SK-N-SH (cell line): ENCODE data around the gene AGMO. TPM values are rescaled to one million over a fixed set of nuclear protein-coding genes. Genes with fewer than 3 reads are reported as not detected.

Experiments used
- CTCF ChIA-PET: fragments of 300-600, 350-600 bp; formaldehyde crosslinking; extraction: SDS; loops from one replicate; lab custom pipeline; 2021; lab: Yijun Ruan, JAX
- POLR2A ChIA-PET: fragments of 350-600 bp; sonication (Branson Sonifier 250); formaldehyde crosslinking; extraction: SDS; loops from one replicate; lab custom pipeline; 2020; ENCODE audit warnings: antibody characterized with exemption, inconsistent platforms; lab: Yijun Ruan, JAX
- DNase-seq: peaks from one replicate; pipeline ENCODE4 v3.0.0; 2012
- H2AFZ ChIP-seq: fragments of 200-600 bp; sonication (generic); 2 replicates; pipeline ENCODE4 v1.8.1; 2016; ENCODE audit warnings: antibody characterized with exemption, mild to moderate bottlenecking, low read depth
- H3F3A ChIP-seq: fragments of 200-600 bp; sonication (generic); replicated peaks from 2 replicates; pipeline ENCODE3; 2016; ENCODE audit warnings: antibody characterized with exemption, mild to moderate bottlenecking; ENCODE audit not compliant: insufficient read depth
- H3K27ac ChIP-seq, 2 experiments: fragments of 200-500 bp in 1 of 2; fragments of 200-600 bp in 1 of 2; sonication (Bioruptor generic) in 1 of 2; sonication (generic), shearing (Covaris generic) in 1 of 2; 2 replicates each; pipeline versions ENCODE4 v1.5.1 to v1.6.1; 2014 to 2016; ENCODE audit warnings: low read depth in 2 of 2, inconsistent platforms in 1 of 2, low read length in 1 of 2, mild to moderate bottlenecking in 1 of 2, mixed read lengths in 1 of 2
- H3K27me3 ChIP-seq: fragments of 200-600 bp; sonication (generic), shearing (Covaris generic); 2 replicates; pipeline ENCODE4 v1.6.1; 2016; ENCODE audit warnings: mixed run types; ENCODE audit not compliant: insufficient read depth
- H3K36me3 ChIP-seq, 2 experiments: fragments of 200-500 bp in 1 of 2; fragments of 200-600 bp in 1 of 2; sonication (Bioruptor generic) in 1 of 2; sonication (generic) in 1 of 2; replicated peaks in 1 of 2; 2 replicates each; pipeline versions ENCODE3 to v1.5.1; 2014 to 2016; ENCODE audit warnings: low read length in 1 of 2, mild to moderate bottlenecking in 1 of 2; ENCODE audit not compliant: insufficient read depth in 2 of 2, control insufficient read depth in 1 of 2
- H3K4me1 ChIP-seq, 2 experiments: fragments of 200-500 bp in 1 of 2; fragments of 200-600 bp in 1 of 2; sonication (Bioruptor generic) in 1 of 2; sonication (generic), shearing (Covaris generic) in 1 of 2; 2 replicates each; pipeline versions ENCODE4 v1.5.1 to v1.6.1; 2014 to 2016; ENCODE audit warnings: low read depth in 1 of 2, low read length in 1 of 2, mixed run types in 1 of 2; ENCODE audit not compliant: insufficient read depth in 2 of 2, control insufficient read depth in 1 of 2
- H3K4me2 ChIP-seq: fragments of 200-600 bp; sonication (generic), shearing (Covaris generic); 2 replicates; pipeline ENCODE4 v1.6.1; 2017; ENCODE audit warnings: mixed run types
- H3K4me3 ChIP-seq, 2 experiments: fragments of 200-500 bp in 1 of 2; fragments of 200-600 bp in 1 of 2; sonication (Bioruptor generic) in 1 of 2; sonication (generic), shearing (Covaris generic) in 1 of 2; 2 replicates each; pipeline versions ENCODE4 v1.5.1 to v1.8.1; 2014 to 2016; ENCODE audit warnings: low read depth in 2 of 2, inconsistent platforms in 1 of 2, low read length in 1 of 2, mild to moderate bottlenecking in 1 of 2, mixed read lengths in 1 of 2, moderate library complexity in 1 of 2
- H3K79me2 ChIP-seq: fragments of 200-600 bp; sonication (generic); 2 replicates; pipeline ENCODE4 v1.8.1; 2017; ENCODE audit warnings: mild to moderate bottlenecking; ENCODE audit not compliant: insufficient read depth
- H3K9ac ChIP-seq: fragments of 200-600 bp; sonication (generic); 2 replicates; pipeline ENCODE4 v1.6.1; 2017; ENCODE audit warnings: mixed run types
- H3K9me2 ChIP-seq: fragments of 200-600 bp; sonication (generic); 2 replicates; pipeline ENCODE4 v1.6.1; 2017; ENCODE audit warnings: mixed run types
- H3K9me3 ChIP-seq: fragments of 200-600 bp; sonication (generic); 2 replicates; pipeline ENCODE4 v1.6.1; 2017; ENCODE audit warnings: mixed run types, mild to moderate bottlenecking, moderate library complexity
- H4K20me1 ChIP-seq: fragments of 200-600 bp; sonication (generic); 2 replicates; pipeline ENCODE4 v1.6.1; 2017; ENCODE audit warnings: mild to moderate bottlenecking, mixed run types; ENCODE audit not compliant: insufficient read depth
- ELF1 ChIP-seq: IDR thresholded peaks from 2 replicates; pipeline ENCODE4 v1.4.0; 2012
- EP300 ChIP-seq, 2 experiments: IDR thresholded peaks; 2 replicates each; pipeline versions ENCODE4 v1.4.0 to v1.6.1; 2012; ENCODE audit warnings: borderline replicate concordance in 1 of 2, low read depth in 1 of 2, low read length in 1 of 2
- EZH2phosphoT487 ChIP-seq: fragments of 200-600 bp; sonication (generic); IDR thresholded peaks from 2 replicates; pipeline ENCODE4 v1.6.1; 2017; ENCODE audit warnings: low read depth, mixed run types, mild to moderate bottlenecking, antibody characterized with exemption, moderate library complexity, borderline replicate concordance
- FOSL2 ChIP-seq: IDR thresholded peaks from 2 replicates; pipeline ENCODE4 v1.4.0; 2012; ENCODE audit warnings: low read depth, mild to moderate bottlenecking, moderate library complexity, borderline replicate concordance
- GATA2 ChIP-seq: sonication (generic); formaldehyde crosslinking; IDR thresholded peaks from 2 replicates; pipeline ENCODE4 v1.5.0; 2020; ENCODE audit warnings: mild to moderate bottlenecking, missing genetic modification reagents
- IRF3 ChIP-seq: fragments of 150-350 bp; IDR thresholded peaks from 2 replicates; pipeline ENCODE4 v1.6.1; 2016; ENCODE audit warnings: mild to moderate bottlenecking, low read depth, low read length
- JUND ChIP-seq: IDR thresholded peaks from 2 replicates; pipeline ENCODE4 v1.4.0; 2012
- NFIC ChIP-seq: IDR thresholded peaks from 2 replicates; pipeline ENCODE4 v1.4.0; 2012; ENCODE audit warnings: borderline replicate concordance
- NRF1 ChIP-seq: IDR thresholded peaks from 2 replicates; pipeline ENCODE4 v1.6.1; 2012; ENCODE audit warnings: low read depth, mild to moderate bottlenecking, low read length
- PBX3 ChIP-seq: IDR thresholded peaks from 2 replicates; pipeline ENCODE4; 2012
- RCOR1 ChIP-seq: fragments of 150-350 bp; IDR thresholded peaks from 2 replicates; pipeline ENCODE4 v1.6.1; 2017; ENCODE audit warnings: antibody characterized with exemption, low read length
- REST ChIP-seq: IDR thresholded peaks from 2 replicates; pipeline ENCODE4 v1.6.1; 2012; ENCODE audit warnings: mild to moderate bottlenecking, low read depth, low read length, moderate library complexity
- RXRA ChIP-seq: IDR thresholded peaks from 2 replicates; pipeline ENCODE4 v1.4.0; 2012; ENCODE audit warnings: low read depth, mild to moderate bottlenecking, borderline replicate concordance
- SMC3 ChIP-seq: IDR thresholded peaks from 2 replicates; pipeline ENCODE4 v1.6.1; 2012; ENCODE audit warnings: low read depth, low read length, improper control_type of control experiment
- TAF1 ChIP-seq: IDR thresholded peaks from 2 replicates; pipeline ENCODE4 v1.6.1; 2012; ENCODE audit warnings: low read depth, mild to moderate bottlenecking, low read length, moderate library complexity, borderline replicate concordance
- TCF12 ChIP-seq: IDR thresholded peaks from 2 replicates; pipeline ENCODE4 v1.4.0; 2012
- USF1 ChIP-seq: IDR thresholded peaks from 2 replicates; pipeline ENCODE4 v1.4.0; 2012; ENCODE audit warnings: low read depth, borderline replicate concordance
- ZBTB33 ChIP-seq: IDR thresholded peaks from 2 replicates; pipeline ENCODE4 v1.4.0; 2012; ENCODE audit warnings: low read depth, borderline replicate concordance
- WGBS: methylation state at CpG from one replicate; pipeline ENCODE4 v1.1.6; 2017; ENCODE audit warnings: low lambda C conversion rate; 5-methylcytosine and 5-hydroxymethylcytosine counted together
- polyA plus RNA-seq, 3 experiments: library from polyadenylated mRNA; depleted of rRNA; stranded (reverse); fragments of >200 nt; gene quantifications; 2 replicates each; pipeline ENCODE4 v1.2.3, GENCODE V29; 2012

AGMO gene
- polyA plus RNA-seq, 1 of the 3 experiments (the other 2 are of a cell fraction), result 0.05 TPM

- Histone ChIP-seq H3K4me1 (no peaks in the 10 kb centered on the region; a peak in 2 of 4 replicates), H3K9ac (no peak overlapping the region), H3K4me3 (no peak overlapping the region), H4K20me1 (no peaks in the 10 kb centered on the region), H3K9me3 (no peaks in the 10 kb centered on the region), H3K36me3 (no peaks in the 10 kb centered on the region), H2AFZ (no peak overlapping the region), H3K79me2 (no peaks in the 10 kb centered on the region), H3K9me2 (no peaks in the 10 kb centered on the region; the same call in 1 of the 2 replicates), H3K27me3 (no peaks in the 10 kb centered on the region; the same call in 1 of the 2 replicates), H3K27ac (no peak overlapping the region), H3K4me2 (no peak overlapping the region), H3F3A (no peaks in the 10 kb centered on the region)
- WGBS, result 45% methylated on average over 2 of the region's 2 CpGs
- ChIA-PET POLR2A (no interaction called here), CTCF (interaction anchor here (0.6 kb wide), 1 partner anchor 10 kb away, joined by 3 read pairs; no protein-coding TSS in a partner anchor)
- DNase-seq, result no peak
- TF ChIP-seq SMC3 (no peak), IRF3 (no peak), TCF12 (no peak), JUND (no peak), NFIC (no peak), ZBTB33 (no peak), TAF1 (no peak), GATA2 (CRISPR knock-in tag) (no peak), FOSL2 (no peak), PBX3 (no peak), RCOR1 (no peak), RXRA (no peak), USF1 (no peak), NRF1 (no peak), EZH2phosphoT487 (no peak), REST (no peak), ELF1 (no peak), EP300 (IDR thresholded peaks at IDR 0.05; ENCODE audit: borderline replicate concordance in 1 of 2, low read depth in 1 of 2, low read length in 1 of 2) (no peak)
Measured at GRCh38 chr7:15481132-15481531, 80.7 kb downstream of the AGMO start.
